Mammary epithelial cell (primary cell): ENCODE data around the gene ADGRA3.

Experiments used
- EZH2 ChIP-seq: IDR thresholded peaks from 2 replicates; pipeline ENCODE4 v1.6.1; 2012; ENCODE audit warnings: low read length, inconsistent platforms, borderline replicate concordance
- TF ChIP-seq, protein P1 (sequence below), 2 donors: IDR thresholded peaks in 1 of 2; conservative IDR thresholded peaks in 1 of 2; 2 replicates each; pipeline ENCODE4 v1.5.1; 2011 to 2012; ENCODE audit warnings: inconsistent platforms in 2 of 2, low read length in 2 of 2, mild to moderate bottlenecking in 2 of 2, control low read depth in 1 of 2, low read depth in 1 of 2; ENCODE audit not compliant: insufficient read depth in 1 of 2; ENCODE audit errors: extremely low read depth in 1 of 2

DNA sequence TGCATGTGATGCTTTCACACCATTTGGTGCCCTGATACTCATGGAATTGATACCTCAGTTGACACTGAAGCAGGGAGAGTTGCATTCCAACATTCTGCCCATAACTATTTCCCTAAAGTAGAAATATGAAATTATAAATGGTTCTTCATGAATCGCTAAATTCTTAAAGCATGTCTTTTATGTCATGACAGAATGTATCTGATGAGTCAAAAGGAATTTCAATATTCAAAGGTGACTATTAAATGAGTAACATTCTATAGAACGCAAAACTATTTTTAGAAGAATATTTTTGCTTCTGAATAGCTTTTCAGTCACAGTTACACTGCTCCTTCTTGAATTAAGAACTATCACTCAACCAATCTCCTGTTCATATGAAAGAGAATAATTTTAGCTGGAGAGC is 152.8 kb downstream of the ADGRA3 start:
- TF ChIP-seq, protein P1, sequence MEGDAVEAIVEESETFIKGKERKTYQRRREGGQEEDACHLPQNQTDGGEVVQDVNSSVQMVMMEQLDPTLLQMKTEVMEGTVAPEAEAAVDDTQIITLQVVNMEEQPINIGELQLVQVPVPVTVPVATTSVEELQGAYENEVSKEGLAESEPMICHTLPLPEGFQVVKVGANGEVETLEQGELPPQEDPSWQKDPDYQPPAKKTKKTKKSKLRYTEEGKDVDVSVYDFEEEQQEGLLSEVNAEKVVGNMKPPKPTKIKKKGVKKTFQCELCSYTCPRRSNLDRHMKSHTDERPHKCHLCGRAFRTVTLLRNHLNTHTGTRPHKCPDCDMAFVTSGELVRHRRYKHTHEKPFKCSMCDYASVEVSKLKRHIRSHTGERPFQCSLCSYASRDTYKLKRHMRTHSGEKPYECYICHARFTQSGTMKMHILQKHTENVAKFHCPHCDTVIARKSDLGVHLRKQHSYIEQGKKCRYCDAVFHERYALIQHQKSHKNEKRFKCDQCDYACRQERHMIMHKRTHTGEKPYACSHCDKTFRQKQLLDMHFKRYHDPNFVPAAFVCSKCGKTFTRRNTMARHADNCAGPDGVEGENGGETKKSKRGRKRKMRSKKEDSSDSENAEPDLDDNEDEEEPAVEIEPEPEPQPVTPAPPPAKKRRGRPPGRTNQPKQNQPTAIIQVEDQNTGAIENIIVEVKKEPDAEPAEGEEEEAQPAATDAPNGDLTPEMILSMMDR (conservative IDR thresholded peaks at IDR 0.05 in 1 of 2, IDR thresholded peaks at IDR 0.05 in 1 of 2; ENCODE audit: extremely low read depth in 1 of 2, insufficient read depth in 1 of 2, low read depth in 1 of 2, low read length in 2 of 2) = no peak
- TF ChIP-seq EZH2 = no peak
